Endodermal cell (in vitro differentiated cells): ENCODE data around the gene AGO3. TPM values are rescaled to one million over a fixed set of nuclear protein-coding genes. Genes with fewer than 3 reads are reported as not detected.

ENCODE experiments used
- DNase-seq: peaks from one replicate; pipeline ENCODE4 v3.0.0-alpha.2; 2017
- H3K27ac ChIP-seq: 2 replicates; pipeline ENCODE4 v1.5.1; 2013; ENCODE audit warnings: mild to moderate bottlenecking, low read depth, low read length, moderate library complexity
- H3K27me3 ChIP-seq: 2 replicates; pipeline ENCODE4 v1.6.1; 2013; ENCODE audit warnings: mild to moderate bottlenecking, low read length, moderate library complexity; ENCODE audit not compliant: insufficient read depth, control insufficient read depth, poor library complexity, severe bottlenecking
- H3K36me3 ChIP-seq: 2 replicates; pipeline ENCODE4 v1.7.0; 2013; ENCODE audit warnings: mild to moderate bottlenecking, low read length, moderate library complexity; ENCODE audit not compliant: control insufficient read depth, insufficient read depth
- H3K4me1 ChIP-seq: one replicate; pipeline ENCODE4 v1.7.0; 2013; ENCODE audit warnings: low read length; ENCODE audit not compliant: control insufficient read depth, insufficient read depth
- H3K4me3 ChIP-seq: 2 replicates; pipeline ENCODE4 v1.5.1; 2013; ENCODE audit warnings: mild to moderate bottlenecking, low read length, moderate library complexity
- H3K9ac ChIP-seq: 2 replicates; pipeline ENCODE4 v1.6.1; 2013; ENCODE audit warnings: mild to moderate bottlenecking, low read length, moderate library complexity; ENCODE audit not compliant: poor library complexity, severe bottlenecking; ENCODE audit errors: extremely low read depth
- H3K9me3 ChIP-seq: 2 replicates; pipeline ENCODE4 v1.6.1; 2013; ENCODE audit warnings: mild to moderate bottlenecking, low read length, moderate library complexity; ENCODE audit not compliant: control insufficient read depth
- H3K27ac Mint-ChIP-seq: 2 replicates; pipeline ENCODE4 v1.8.0; 2020; ENCODE audit warnings: mixed read lengths
- H3K27me3 Mint-ChIP-seq: 2 replicates; pipeline ENCODE4 v1.8.0; 2021; ENCODE audit warnings: mild to moderate bottlenecking, mixed read lengths; ENCODE audit not compliant: insufficient read depth
- H3K36me3 Mint-ChIP-seq: 2 replicates; pipeline ENCODE4 v1.8.0; 2020; ENCODE audit warnings: low read depth, mixed read lengths
- H3K4me1 Mint-ChIP-seq: 2 replicates; pipeline ENCODE4 v1.8.0; 2020; ENCODE audit warnings: mixed read lengths
- H3K4me3 Mint-ChIP-seq: 2 replicates; pipeline ENCODE4 v1.8.0; 2020; ENCODE audit warnings: mild to moderate bottlenecking, moderate library complexity, mixed read lengths
- H3K9me3 Mint-ChIP-seq: 2 replicates; pipeline ENCODE4 v1.8.0; 2020; ENCODE audit warnings: mild to moderate bottlenecking, mixed read lengths
- CTCF ChIP-seq: fragments of 200-600 bp; sonication (generic); conservative IDR thresholded peaks from 2 replicates; pipeline ENCODE4 v1.5.0; 2021; ENCODE audit warnings: antibody characterized with exemption, mild to moderate bottlenecking
- WGBS, 2 experiments: methylation state at CpG; one replicate each; pipeline versions ENCODE4 v1.1.5 to v1.1.7; 2013; ENCODE audit warnings: missing lambda C conversion rate in 2 of 2, mixed read lengths in 1 of 2; ENCODE audit not compliant: insufficient coverage in 1 of 2, insufficient read length in 1 of 2; 5-methylcytosine and 5-hydroxymethylcytosine counted together
- total RNA-seq, 2 donors: library from RNA; stranded (reverse); fragmentation: NEBNext Ultra II Directional in 1 of 2; extraction: Animal tissue kit (Norgen Biotek cat#: 25700) in 1 of 2; gene quantifications; 2 replicates in 1 of 2; 3 replicates in 1 of 2; pipeline ENCODE4 v1.2.1, GENCODE V29; 2021

AGO3 gene
- total RNA-seq, 2 donors from 2014 or later = 32.8 to 39.8 TPM

GRCh38 chr1:36094621-36095061 is 163.7 kb downstream of the AGO3 start:
- no peak for DNase-seq
- Histone ChIP-seq H3K36me3 (peaks cover 49% of the 10 kb centered on the region), H3K9me3 (no peaks in the 10 kb centered on the region), H3K4me1 (no peaks in the 10 kb centered on the region), H3K4me3 (no peak overlapping the region), H3K27ac (no peak overlapping the region), H3K9ac (no peak overlapping the region), H3K27me3 (no peaks in the 10 kb centered on the region)
- H3K27ac Mint-ChIP-seq = no peak overlapping the region
- peaks cover 6% of the 10 kb centered on the region for H3K4me1 Mint-ChIP-seq
- H3K27me3 Mint-ChIP-seq = no peaks in the 10 kb centered on the region
- TF ChIP-seq CTCF = no peak
- peaks cover 31% of the 10 kb centered on the region for H3K36me3 Mint-ChIP-seq
- 92 to 100% methylated on average over 7 to 8 of the region's 8 CpGs for WGBS, 2 experiments
- no peaks in the 10 kb centered on the region for H3K9me3 Mint-ChIP-seq
- no peak overlapping the region for H3K4me3 Mint-ChIP-seq

- no peaks in the 10 kb centered on the region for H3K9me3 Mint-ChIP-seq
- H3K4me3 ChIP-seq = no peak overlapping the region
- peaks cover 2% of the 10 kb centered on the region for H3K4me1 Mint-ChIP-seq
- 88 to 89% methylated on average over 11 to 15 of the region's 15 CpGs for WGBS, 2 experiments
- H3K9me3 ChIP-seq = no peaks in the 10 kb centered on the region
- no peaks in the 10 kb centered on the region for H3K4me1 ChIP-seq
- no peak overlapping the region for H3K9ac ChIP-seq
- H3K27me3 ChIP-seq = no peaks in the 10 kb centered on the region
- TF ChIP-seq CTCF = no peak
- peaks cover 43% of the 10 kb centered on the region for H3K36me3 ChIP-seq
- no peak overlapping the region for H3K4me3 Mint-ChIP-seq
- H3K27ac Mint-ChIP-seq = no peak overlapping the region
- H3K27me3 Mint-ChIP-seq = no peaks in the 10 kb centered on the region
- peaks cover 28% of the 10 kb centered on the region for H3K36me3 Mint-ChIP-seq
- no peak overlapping the region for H3K27ac ChIP-seq
- no peak for DNase-seq
Observed at GRCh38 chr1:36095760-36096405, 165.0 kb downstream of the AGO3 start.

- Mint-ChIP-seq H3K27me3 (no peaks in the 10 kb centered on the region), H3K36me3 (peaks cover 26% of the 10 kb centered on the region), H3K4me1 (peaks cover 2% of the 10 kb centered on the region), H3K9me3 (no peaks in the 10 kb centered on the region), H3K4me3 (no peak overlapping the region), H3K27ac (peak overlapping the region; percentile 64)
- H3K9ac ChIP-seq = no peak overlapping the region
- WGBS, 2 experiments = 78 to 81% methylated on average over 7 to 16 of the region's 16 CpGs
- peak overlapping the region; percentile 44 for H3K27ac ChIP-seq
- H3K9me3 ChIP-seq = no peaks in the 10 kb centered on the region
- H3K4me1 ChIP-seq = no peaks in the 10 kb centered on the region
- H3K4me3 ChIP-seq = no peak overlapping the region
- TF ChIP-seq CTCF = peak; percentile 68
- DNase-seq = peak; percentile 89
- H3K27me3 ChIP-seq = no peaks in the 10 kb centered on the region
- H3K36me3 ChIP-seq = peaks cover 34% of the 10 kb centered on the region
Observed at GRCh38 chr1:36096500-36097432, 165.9 kb downstream of the AGO3 start.
